HCT116 (cell line): ENCODE measurements around the gene ULBP2. TPM values are rescaled to one million over a fixed set of nuclear protein-coding genes. Genes with fewer than 3 reads are reported as not detected.

Source experiments
- ATAC-seq: fragments of 200-7000 bp; cut with Tn5 transposase; 2 replicates; pipeline ENCODE4 v1.9.1; 2020; ENCODE audit warnings: mild to moderate bottlenecking, moderate library complexity
- BruUV-seq: library from RNA; stranded (reverse); fragments of 400-500 nt; replicated peaks from 2 replicates; lab custom pipeline; 2021; lab: Mats Ljungman, UMichigan
- CTCF ChIA-PET: fragments of 300-600 bp; sonication (Branson Sonifier 250); formaldehyde crosslinking; loops from one replicate; lab custom pipeline; 2021; ENCODE audit warnings: antibody characterized with exemption; lab: Charles Lee
- POLR2A ChIA-PET: fragments of 300-600, 350-600 bp; sonication (Branson Sonifier 250); formaldehyde crosslinking; loops from one replicate; lab custom pipeline; 2021; ENCODE audit warnings: antibody characterized with exemption; lab: Charles Lee
- RAD21 ChIA-PET, 2 experiments: fragments of 300-600 bp; sonication (Branson Sonifier 250); formaldehyde crosslinking; loops; one replicate each; lab custom pipeline; 2023; ENCODE audit warnings: low total read pairs in 2 of 2; ENCODE audit not compliant: uncharacterized antibody in 2 of 2, unreplicated experiment in 2 of 2, low non-redundant PET in 1 of 2; lab: Charles Lee
- DNase-seq: peaks from one replicate; pipeline ENCODE4 v3.0.0-alpha.2; 2010; ENCODE audit warnings: low read depth, low spot score
- H2AFZ ChIP-seq: fragments of 200-600 bp; shearing (Covaris generic), sonication (generic); 2 replicates; pipeline ENCODE4 v1.6.1; 2017; ENCODE audit warnings: low read depth, mixed run types, mixed read lengths, antibody characterized with exemption, low read length; ENCODE audit not compliant: poor library complexity, severe bottlenecking
- H3K27ac ChIP-seq: 2 replicates; pipeline ENCODE4 v1.5.1; 2012; ENCODE audit warnings: low read depth, low read length
- H3K27me3 ChIP-seq: fragments of 200-600 bp; sonication (generic); 2 replicates; pipeline ENCODE4 v1.6.1; 2016; ENCODE audit warnings: mixed run types, low read length, mixed read lengths; ENCODE audit not compliant: insufficient read depth
- H3K36me3 ChIP-seq, 2 experiments: fragments of 200-500 bp in 1 of 2; fragments of 200-600 bp in 1 of 2; sonication (Bioruptor generic) in 1 of 2; sonication (generic) in 1 of 2; 2 replicates each; pipeline versions ENCODE4 v1.5.1 to v1.6.1; 2014 to 2016; ENCODE audit warnings: low read length in 2 of 2, inconsistent platforms in 1 of 2, mixed read lengths in 1 of 2, mixed run types in 1 of 2; ENCODE audit not compliant: insufficient read depth in 2 of 2, control insufficient read depth in 1 of 2
- H3K4me1 ChIP-seq, 2 experiments: fragments of 200-600 bp in 1 of 2; sonication (generic) in 1 of 2; 2 replicates each; pipeline versions ENCODE4 v1.5.1 to v1.6.1; 2012 to 2017; ENCODE audit warnings: low read length in 2 of 2, inconsistent platforms in 1 of 2, mild to moderate bottlenecking in 1 of 2, mixed read lengths in 1 of 2, mixed run types in 1 of 2, moderate library complexity in 1 of 2; ENCODE audit not compliant: insufficient read depth in 2 of 2, control insufficient read depth in 1 of 2
- H3K4me2 ChIP-seq: fragments of 200-600 bp; sonication (generic); 2 replicates; pipeline ENCODE4 v1.6.1; 2017; ENCODE audit warnings: mixed run types, low read length, mixed read lengths
- H3K4me3 ChIP-seq, 2 experiments: fragments of 200-600 bp in 1 of 2; sonication (generic) in 1 of 2; replicated peaks in 1 of 2; 2 replicates each; pipeline ENCODE4 v1.5.1; 2011 to 2016; ENCODE audit warnings: low read length in 2 of 2, control low read depth in 1 of 2, low read depth in 1 of 2, mild to moderate bottlenecking in 1 of 2, mixed read lengths in 1 of 2, mixed run types in 1 of 2
- H3K79me2 ChIP-seq: fragments of 200-600 bp; sonication (generic); 2 replicates; pipeline ENCODE4 v1.6.1; 2017; ENCODE audit warnings: mild to moderate bottlenecking, mixed run types, low read length, moderate library complexity, mixed read lengths; ENCODE audit not compliant: insufficient read depth
- H3K9ac ChIP-seq: fragments of 200-600 bp; sonication (generic); 2 replicates; pipeline ENCODE4 v1.6.1; 2016; ENCODE audit warnings: low read length, mixed read lengths
- H3K9me2 ChIP-seq: fragments of 200-600 bp; sonication (generic), shearing (Covaris generic); 2 replicates; pipeline ENCODE4 v1.6.1; 2017; ENCODE audit warnings: mixed run types, mild to moderate bottlenecking, moderate library complexity; ENCODE audit not compliant: insufficient read depth
- H3K9me3 ChIP-seq, 2 experiments: fragments of 200-500 bp in 1 of 2; fragments of 200-600 bp in 1 of 2; sonication (Bioruptor generic) in 1 of 2; sonication (generic) in 1 of 2; 2 replicates each; pipeline ENCODE4 v1.6.1; 2014 to 2017; ENCODE audit warnings: low read length in 2 of 2, mixed read lengths in 2 of 2, inconsistent platforms in 1 of 2, low read depth in 1 of 2, mild to moderate bottlenecking in 1 of 2, mixed run types in 1 of 2, moderate library complexity in 1 of 2; ENCODE audit not compliant: control insufficient read depth in 1 of 2, insufficient read depth in 1 of 2
- H4K20me1 ChIP-seq: fragments of 200-600 bp; sonication (generic), shearing (Covaris generic); 2 replicates; pipeline ENCODE4 v1.6.1; 2017; ENCODE audit warnings: mixed run types, mild to moderate bottlenecking, moderate library complexity; ENCODE audit not compliant: insufficient read depth
- ATF3 ChIP-seq: IDR thresholded peaks from 2 replicates; pipeline ENCODE4 v1.6.1; 2012
- CEBPB ChIP-seq: IDR thresholded peaks from 2 replicates; pipeline ENCODE4 v1.6.1; 2012; ENCODE audit warnings: low read depth
- CTCF ChIP-seq, 3 experiments: fragments of 200-600 bp in 1 of 3; sonication (generic) in 1 of 3; IDR thresholded peaks in 2 of 3; conservative IDR thresholded peaks in 1 of 3; 2 replicates each; pipeline ENCODE4 v1.5.1; 2012 to 2017; ENCODE audit warnings: low read depth in 2 of 3, low read length in 2 of 3, antibody characterized with exemption in 1 of 3, borderline replicate concordance in 1 of 3, control low read depth in 1 of 3, mild to moderate bottlenecking in 1 of 3, mixed read lengths in 1 of 3, mixed run types in 1 of 3, moderate library complexity in 1 of 3; ENCODE audit not compliant: insufficient read depth in 1 of 3
- EGR1 ChIP-seq: IDR thresholded peaks from 2 replicates; pipeline ENCODE4 v1.6.1; 2012; ENCODE audit warnings: low read depth
- ELF1 ChIP-seq: IDR thresholded peaks from 2 replicates; pipeline ENCODE4 v1.6.1; 2012; ENCODE audit warnings: low read depth, borderline replicate concordance
- EZH2 ChIP-seq: fragments of 200-600 bp; sonication (generic); IDR thresholded peaks from 2 replicates; pipeline ENCODE4 v1.6.1; 2017; ENCODE audit warnings: antibody characterized with exemption, mixed run types
- FOSL1 ChIP-seq: IDR thresholded peaks from 2 replicates; pipeline ENCODE4 v1.6.1; 2012; ENCODE audit warnings: low read depth
- POLR2A ChIP-seq: IDR thresholded peaks from 2 replicates; pipeline ENCODE4 v1.7.0; 2011; ENCODE audit warnings: borderline replicate concordance; ENCODE audit not compliant: insufficient read depth, insufficient read length; ENCODE audit errors: extremely low read depth
- RAD21 ChIP-seq: IDR thresholded peaks from 2 replicates; pipeline ENCODE4 v1.6.1; 2012; ENCODE audit warnings: low read depth, mild to moderate bottlenecking
- SIN3A ChIP-seq: IDR thresholded peaks from 2 replicates; pipeline ENCODE4 v1.6.1; 2012; ENCODE audit warnings: low read depth
- SP1 ChIP-seq: IDR thresholded peaks from 2 replicates; pipeline ENCODE4 v1.6.1; 2012; ENCODE audit warnings: low read depth
- SRF ChIP-seq: IDR thresholded peaks from 2 replicates; pipeline ENCODE4 v1.6.1; 2012; ENCODE audit warnings: low read depth
- TCF7L2 ChIP-seq: IDR thresholded peaks from 2 replicates; pipeline ENCODE4 v1.7.0; 2011; ENCODE audit warnings: borderline replicate concordance, inconsistent platforms; ENCODE audit not compliant: insufficient read depth, insufficient read length; ENCODE audit errors: extremely low read depth
- YY1 ChIP-seq: IDR thresholded peaks from 2 replicates; pipeline ENCODE4 v1.6.1; 2011; ENCODE audit warnings: low read length, low read depth, moderate library complexity, mild to moderate bottlenecking; ENCODE audit not compliant: insufficient replicate concordance; ENCODE audit errors: extremely low read depth
- ZBTB33 ChIP-seq: IDR thresholded peaks from 2 replicates; pipeline ENCODE4 v1.6.1; 2011; ENCODE audit warnings: mild to moderate bottlenecking, low read length, moderate library complexity; ENCODE audit not compliant: insufficient replicate concordance; ENCODE audit errors: extremely low read depth
- ZNF274 ChIP-seq: fragments of 200-500 bp; sonication (Bioruptor generic); IDR thresholded peaks from 2 replicates; pipeline ENCODE4 v1.6.1; 2014; ENCODE audit warnings: mild to moderate bottlenecking, low read depth, low read length, inconsistent platforms
- intact Hi-C: fragments of 100-400 bp; cut with micrococcal nuclease; formaldehyde crosslinking; loops from 2 replicates; pipeline ENCODE4 v1.10.0; 2022
- total RNA-seq: library from RNA; stranded (reverse); gene quantifications from one replicate; pipeline ENCODE4 v1.2.1, GENCODE V29; 2021; ENCODE audit not compliant: unreplicated experiment

ULBP2 gene
- total RNA-seq, 1 experiment from 2014 or later, result 10.2 TPM

- TF ChIP-seq ZBTB33 (no peak), SP1 (no peak), EZH2 (no peak), ATF3 (no peak)
- TF ChIP-seq, all 23 proteins: peak for 0
Measured at GRCh38 chr6:149899486-149899885, 42.3 kb upstream of the ULBP2 start (continued).

GRCh38 chr6:149899926-149900619, 41.7 kb upstream of the ULBP2 start:
- Histone ChIP-seq H3K4me3 (no peak overlapping the region), H3K9me3 (no peaks in the 10 kb centered on the region), H3K27ac (no peak overlapping the region), H3K36me3 (no peaks in the 10 kb centered on the region), H4K20me1 (no peaks in the 10 kb centered on the region), H3K27me3 (no peaks in the 10 kb centered on the region), H3K79me2 (no peaks in the 10 kb centered on the region), H2AFZ (no peak overlapping the region), H3K4me1 (peaks cover 33 to 34% of the 10 kb centered on the region in 2 experiments), H3K4me2 (no peak overlapping the region), H3K9me2 (no peaks in the 10 kb centered on the region), H3K9ac (no peak overlapping the region)
- ATAC-seq (no peak), DNase-seq (no peak)
- intact Hi-C loops, result loop anchor here (5.0 kb wide), 1 partner anchor 253 kb away; the partner anchor contains the start of gene KATNA1
- CTCF ChIA-PET, result no interaction called here
- RAD21 ChIA-PET, result no interaction called here
- no TSS peak for BruUV-seq
- POLR2A ChIA-PET, result no interaction called here
- TF ChIP-seq POLR2A (no peak), ZNF274 (no peak), TCF7L2 (no peak), EZH2 (no peak), EGR1 (no peak), YY1 (no peak), RAD21 (no peak), CTCF (IDR thresholded peaks at IDR 0.05 in 2 of 3, conservative IDR thresholded peaks at IDR 0.05 in 1 of 3; ENCODE audit: borderline replicate concordance in 1 of 3, insufficient read depth in 1 of 3, low read depth in 2 of 3, low read length in 2 of 3) (no peak), CEBPB (no peak), SP1 (no peak), SRF (no peak), ELF1 (no peak), ATF3 (no peak), ZBTB33 (no peak), SIN3A (no peak), FOSL1 (no peak)
